GM23338 (cell line): ENCODE results near the gene ADAMTS20. TPM values are rescaled to one million over a fixed set of nuclear protein-coding genes. Genes with fewer than 3 reads are reported as not detected.

Experiments used
- ATAC-seq: fragments of 200-7000 bp; cut with Tn5 transposase; 3 replicates; pipeline ENCODE4 v1.9.1; 2020
- DNase-seq: peaks from one replicate; pipeline ENCODE4 v3.0.0-alpha.2; 2015; ENCODE audit warnings: low spot score
- H2AFZ ChIP-seq: fragments of 200-600 bp; sonication (generic); 2 replicates; pipeline ENCODE4 v1.8.0; 2016; ENCODE audit warnings: antibody characterized with exemption, mild to moderate bottlenecking, moderate library complexity
- H3F3A ChIP-seq: fragments of 200-600 bp; sonication (generic); replicated peaks from 2 replicates; pipeline ENCODE4 v1.8.0; 2017; ENCODE audit warnings: antibody characterized with exemption, mixed run types, low read depth
- H3K27ac ChIP-seq: fragments of 200-600 bp; sonication (generic); 2 replicates; pipeline ENCODE4 v1.6.1; 2016; ENCODE audit warnings: low read depth
- H3K27me3 ChIP-seq: fragments of 200-600 bp; sonication (generic); 2 replicates; pipeline ENCODE4 v1.8.0; 2016; ENCODE audit warnings: mild to moderate bottlenecking, mixed run types, moderate library complexity; ENCODE audit not compliant: insufficient read depth
- H3K36me3 ChIP-seq: fragments of 200-600 bp; sonication (generic); 2 replicates; pipeline ENCODE4 v1.8.0; 2016; ENCODE audit warnings: mild to moderate bottlenecking; ENCODE audit not compliant: insufficient read depth
- H3K4me1 ChIP-seq: fragments of 200-600 bp; sonication (generic); 2 replicates; pipeline ENCODE4 v1.8.0; 2016; ENCODE audit warnings: mild to moderate bottlenecking, moderate library complexity; ENCODE audit not compliant: insufficient read depth
- H3K4me2 ChIP-seq: fragments of 200-600 bp; sonication (generic); 2 replicates; pipeline ENCODE4 v1.7.1; 2017; ENCODE audit warnings: mixed run types
- H3K4me3 ChIP-seq: fragments of 200-600 bp; sonication (generic); 2 replicates; pipeline ENCODE4 v1.6.1; 2016; ENCODE audit warnings: mixed run types
- H3K79me2 ChIP-seq: fragments of 200-600 bp; sonication (generic); replicated peaks from 2 replicates; pipeline ENCODE4 v1.8.0; 2017; ENCODE audit warnings: mild to moderate bottlenecking; ENCODE audit not compliant: insufficient read depth
- H3K9me2 ChIP-seq: fragments of 200-600 bp; sonication (generic); 2 replicates; pipeline ENCODE4 v1.8.0; 2017; ENCODE audit not compliant: insufficient read depth
- H4K20me1 ChIP-seq: fragments of 200-600 bp; sonication (generic); replicated peaks from 2 replicates; pipeline ENCODE4 v1.8.0; 2017; ENCODE audit warnings: mild to moderate bottlenecking; ENCODE audit not compliant: insufficient read depth
- H3K27ac Mint-ChIP-seq: 2 replicates; pipeline ENCODE4 v1.8.0; 2020; ENCODE audit warnings: inconsistent platforms, mild to moderate bottlenecking, moderate library complexity, mixed read lengths
- H3K27me3 Mint-ChIP-seq: 3 replicates; pipeline ENCODE4 v1.8.0; 2022; ENCODE audit warnings: low read depth, mild to moderate bottlenecking, moderate library complexity, mixed read lengths, inconsistent platforms; ENCODE audit not compliant: insufficient read depth, poor library complexity
- H3K36me3 Mint-ChIP-seq: 3 replicates; pipeline ENCODE4 v1.8.0; 2021; ENCODE audit warnings: low read depth, mild to moderate bottlenecking, inconsistent platforms, moderate library complexity, mixed read lengths
- H3K4me1 Mint-ChIP-seq: 3 replicates; pipeline ENCODE4 v1.8.0; 2020; ENCODE audit warnings: mild to moderate bottlenecking, inconsistent platforms, mixed read lengths
- H3K4me3 Mint-ChIP-seq: 3 replicates; pipeline ENCODE4 v1.8.0; 2021; ENCODE audit warnings: moderate library complexity, mild to moderate bottlenecking, inconsistent platforms, mixed read lengths
- H3K9me3 Mint-ChIP-seq: 3 replicates; pipeline ENCODE4 v1.8.0; 2020; ENCODE audit warnings: moderate library complexity, mild to moderate bottlenecking, inconsistent platforms, mixed read lengths
- CTCF ChIP-seq, 2 experiments: fragments of 200-600 bp in 1 of 2; sonication (generic) in 1 of 2; conservative IDR thresholded peaks; 2 replicates each; pipeline versions ENCODE4 v1.5.1 to v1.6.1; 2016 to 2017; ENCODE audit warnings: antibody characterized with exemption in 2 of 2, low read depth in 2 of 2, mild to moderate bottlenecking in 2 of 2, moderate library complexity in 1 of 2
- EZH2 ChIP-seq: fragments of 200-600 bp; sonication (generic); IDR thresholded peaks from one replicate; pipeline ENCODE4 v1.8.0; 2017; ENCODE audit warnings: antibody characterized with exemption, mild to moderate bottlenecking, low read depth; ENCODE audit not compliant: unreplicated experiment
- NANOG ChIP-seq: IDR thresholded peaks from 2 replicates; pipeline ENCODE4 v1.6.1; 2016; ENCODE audit warnings: antibody characterized with exemption, borderline replicate concordance
- POLR2AphosphoS5 ChIP-seq: IDR thresholded peaks from 2 replicates; pipeline ENCODE4 v1.6.1; 2016; ENCODE audit warnings: antibody characterized with exemption, low read depth
- REST ChIP-seq: IDR thresholded peaks from one replicate; pipeline ENCODE4 v1.6.1; 2018; ENCODE audit warnings: antibody characterized with exemption; ENCODE audit not compliant: unreplicated experiment
- STAT1 ChIP-seq: IDR thresholded peaks from one replicate; pipeline ENCODE4 v1.6.1; 2016; ENCODE audit warnings: antibody characterized with exemption; ENCODE audit not compliant: unreplicated experiment
- ZNF114 ChIP-seq: fragments of 250-450 bp; sonication (Bioruptor Pico); IDR thresholded peaks from 2 replicates; pipeline ENCODE4 v1.5.0; 2020; ENCODE audit warnings: mild to moderate bottlenecking, moderate library complexity
- ZNF462 ChIP-seq: fragments of 250-450 bp; sonication (Bioruptor Pico); IDR thresholded peaks from 2 replicates; pipeline ENCODE4 v1.5.0; 2020; ENCODE audit warnings: mild to moderate bottlenecking, moderate library complexity
- polyA plus RNA-seq: library from polyadenylated mRNA; unstranded; fragments of >200 nt; fragmentation: Nextera tagmentation; extraction: Ambion mirVana; gene quantifications from 2 replicates; pipeline ENCODE4 v1.2.1, GENCODE V29; 2016
- total RNA-seq: library from RNA; depleted of rRNA; stranded (reverse); fragments of >200 nt; shearing (Covaris generic); gene quantifications from 2 replicates; pipeline ENCODE4 v1.2.3, GENCODE V29; 2014

The ADAMTS20 gene
- total and polyA plus RNA-seq, 2 experiments from 2014 or later: 2.0 to 9.3 TPM

- Mint-ChIP-seq H3K4me3 (no peak overlapping the region), H3K36me3 (peaks cover 29% of the 10 kb centered on the region)
These were observed 170.1 kb downstream of the ADAMTS20 start for GRCh38 chr12:43381879-43382278.

More at GRCh38 chr12:43381879-43382278, 170.1 kb downstream of the ADAMTS20 start:
- H3F3A ChIP-seq: no peaks in the 10 kb centered on the region
- TF ChIP-seq NANOG: no peak
- no peak for TF ChIP-seq REST
- no peak for TF ChIP-seq CTCF (conservative IDR thresholded peaks at IDR 0.05; ENCODE audit: low read depth in 2 of 2)
- no peak for TF ChIP-seq ZNF114
- no peak for TF ChIP-seq EZH2
- no peak for TF ChIP-seq POLR2AphosphoS5
- TF ChIP-seq ZNF462: no peak
- no peak for TF ChIP-seq STAT1
- H3K4me3 ChIP-seq: no peak overlapping the region
- no peaks in the 10 kb centered on the region for H3K79me2 ChIP-seq
- DNase-seq: no peak
- no peak for ATAC-seq
- H3K27me3 ChIP-seq: no peaks in the 10 kb centered on the region
- H3K4me2 ChIP-seq: no peak overlapping the region
- no peaks in the 10 kb centered on the region for H4K20me1 ChIP-seq
- H3K9me3 Mint-ChIP-seq: peaks cover 28% of the 10 kb centered on the region
- H2AFZ ChIP-seq: no peak overlapping the region
- peaks cover 10% of the 10 kb centered on the region; the same call in 1 of the 2 replicates for H3K36me3 ChIP-seq
- H3K4me1 Mint-ChIP-seq: no peaks in the 10 kb centered on the region
- no peak overlapping the region for H3K27ac ChIP-seq
- H3K9me2 ChIP-seq: no peaks in the 10 kb centered on the region
- no peaks in the 10 kb centered on the region for H3K27me3 Mint-ChIP-seq
- no peak overlapping the region for H3K27ac Mint-ChIP-seq
- no peaks in the 10 kb centered on the region for H3K4me1 ChIP-seq
